Measurements from ENCODE around the gene AASDH.

Gene AASDH

DNA sequence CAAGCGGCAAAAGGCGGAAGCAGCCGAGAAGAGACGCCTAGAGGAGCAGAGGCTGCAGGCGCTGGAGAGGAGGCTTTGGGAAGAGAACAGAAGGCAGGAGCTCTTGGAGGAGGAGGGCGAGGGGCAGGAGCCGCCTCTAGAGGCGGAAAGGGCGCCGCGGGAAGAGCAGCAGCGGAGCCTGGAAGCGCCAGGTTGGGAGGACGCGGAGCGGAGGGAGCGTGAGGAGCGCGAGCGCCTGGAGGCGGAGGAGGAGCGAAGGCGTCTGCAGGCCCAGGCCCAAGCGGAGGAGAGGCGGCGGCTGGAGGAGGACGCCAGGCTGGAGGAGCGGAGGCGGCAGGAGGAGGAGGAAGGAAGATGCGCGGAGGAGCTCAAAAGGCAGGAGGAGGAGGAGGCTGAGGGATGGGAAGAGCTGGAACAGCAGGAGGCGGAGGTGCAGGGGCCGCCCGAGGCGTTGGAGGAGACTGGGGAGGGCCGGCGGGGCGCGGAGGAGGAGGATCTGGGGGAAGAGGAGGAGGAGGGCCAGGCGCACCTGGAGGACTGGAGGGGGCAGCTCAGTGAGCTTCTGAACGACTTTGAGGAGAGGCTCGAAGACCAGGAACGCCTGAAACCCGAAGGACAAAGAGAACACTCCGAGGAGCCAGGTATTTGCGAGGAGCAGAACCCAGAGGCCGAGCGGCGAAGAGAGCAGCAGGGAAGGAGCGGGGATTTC, 72.9 kb downstream of the AASDH start:
- no peaks in the 10 kb centered on the region for H3F3A ChIP-seq (ENCODE audit: insufficient read depth, low read length)
- H3K27me3 ChIP-seq (replicated peaks; ENCODE audit: insufficient read depth, low read length) = no peaks in the 10 kb centered on the region
- H2AFZ ChIP-seq (ENCODE audit: low read length) = no peak overlapping the region
- no peaks in the 10 kb centered on the region for H3K4me1 ChIP-seq (ENCODE audit: low read length)
- H3K9me2 ChIP-seq (replicated peaks; ENCODE audit: insufficient read depth, low read length) = no peaks in the 10 kb centered on the region
- H4K20me1 ChIP-seq (ENCODE audit: insufficient read depth, low read length) = no peaks in the 10 kb centered on the region
- H3K9me3 ChIP-seq (replicated peaks; ENCODE audit: insufficient read depth, low read length) = no peaks in the 10 kb centered on the region
- TF ChIP-seq EZH2 (optimal IDR thresholded peaks at IDR 0.05; ENCODE audit: low read depth, low read length) (no peak), EZH2phosphoT487 (IDR thresholded peaks at IDR 0.05; ENCODE audit: low read length) (no peak)
- TF ChIP-seq, protein P1, sequence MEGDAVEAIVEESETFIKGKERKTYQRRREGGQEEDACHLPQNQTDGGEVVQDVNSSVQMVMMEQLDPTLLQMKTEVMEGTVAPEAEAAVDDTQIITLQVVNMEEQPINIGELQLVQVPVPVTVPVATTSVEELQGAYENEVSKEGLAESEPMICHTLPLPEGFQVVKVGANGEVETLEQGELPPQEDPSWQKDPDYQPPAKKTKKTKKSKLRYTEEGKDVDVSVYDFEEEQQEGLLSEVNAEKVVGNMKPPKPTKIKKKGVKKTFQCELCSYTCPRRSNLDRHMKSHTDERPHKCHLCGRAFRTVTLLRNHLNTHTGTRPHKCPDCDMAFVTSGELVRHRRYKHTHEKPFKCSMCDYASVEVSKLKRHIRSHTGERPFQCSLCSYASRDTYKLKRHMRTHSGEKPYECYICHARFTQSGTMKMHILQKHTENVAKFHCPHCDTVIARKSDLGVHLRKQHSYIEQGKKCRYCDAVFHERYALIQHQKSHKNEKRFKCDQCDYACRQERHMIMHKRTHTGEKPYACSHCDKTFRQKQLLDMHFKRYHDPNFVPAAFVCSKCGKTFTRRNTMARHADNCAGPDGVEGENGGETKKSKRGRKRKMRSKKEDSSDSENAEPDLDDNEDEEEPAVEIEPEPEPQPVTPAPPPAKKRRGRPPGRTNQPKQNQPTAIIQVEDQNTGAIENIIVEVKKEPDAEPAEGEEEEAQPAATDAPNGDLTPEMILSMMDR (IDR thresholded peaks at IDR 0.05; ENCODE audit: low read length) = no peak
- H3K4me3 ChIP-seq (ENCODE audit: low read length) = no peak overlapping the region
- H3K9ac ChIP-seq (ENCODE audit: low read length) = no peak overlapping the region
- H3K4me2 ChIP-seq (ENCODE audit: low read depth, low read length) = no peak overlapping the region
- no peak for DNase-seq
- H3K36me3 ChIP-seq (replicated peaks; ENCODE audit: insufficient read depth, low read length) = no peaks in the 10 kb centered on the region
- no peak overlapping the region for H3K27ac ChIP-seq (ENCODE audit: low read length)
- no peaks in the 10 kb centered on the region for H3K79me2 ChIP-seq (ENCODE audit: low read length)

DNA sequence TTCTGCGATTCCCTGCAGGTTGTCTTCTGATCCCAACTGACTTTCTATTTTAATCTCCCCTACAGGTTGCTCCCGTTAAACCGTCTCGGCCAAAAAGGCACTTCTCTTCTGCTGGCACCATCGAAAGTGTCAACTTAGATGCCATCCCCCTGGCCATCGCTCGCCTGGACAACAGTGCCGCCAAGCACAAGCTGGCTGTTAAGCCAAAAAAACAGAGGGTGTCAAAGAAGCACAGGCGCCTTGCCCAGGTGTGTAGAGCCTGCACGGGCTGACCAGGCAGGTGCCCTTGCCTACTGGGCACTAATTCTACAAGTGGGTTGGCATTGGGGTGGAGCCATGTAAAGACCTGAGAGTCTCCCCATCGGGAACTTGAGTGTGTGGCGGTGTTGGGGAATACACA, 74.2 kb downstream of the AASDH start:
- no peak for DNase-seq
- Histone ChIP-seq H3K4me1 (ENCODE audit: low read length) (no peaks in the 10 kb centered on the region), H2AFZ (ENCODE audit: low read length) (no peak overlapping the region), H3K9ac (ENCODE audit: low read length) (no peak overlapping the region), H3K36me3 (replicated peaks; ENCODE audit: insufficient read depth, low read length) (no peaks in the 10 kb centered on the region), H4K20me1 (ENCODE audit: insufficient read depth, low read length) (no peaks in the 10 kb centered on the region), H3K79me2 (ENCODE audit: low read length) (no peaks in the 10 kb centered on the region), H3F3A (ENCODE audit: insufficient read depth, low read length) (no peaks in the 10 kb centered on the region), H3K4me2 (ENCODE audit: low read depth, low read length) (no peak overlapping the region), H3K9me3 (replicated peaks; ENCODE audit: insufficient read depth, low read length) (no peaks in the 10 kb centered on the region), H3K4me3 (ENCODE audit: low read length) (no peak overlapping the region), H3K27ac (ENCODE audit: low read length) (no peak overlapping the region), H3K27me3 (replicated peaks; ENCODE audit: insufficient read depth, low read length) (no peaks in the 10 kb centered on the region), H3K9me2 (replicated peaks; ENCODE audit: insufficient read depth, low read length) (no peaks in the 10 kb centered on the region)
- TF ChIP-seq, protein P1 (IDR thresholded peaks at IDR 0.05; ENCODE audit: low read length) = no peak
- no peak for TF ChIP-seq EZH2phosphoT487 (IDR thresholded peaks at IDR 0.05; ENCODE audit: low read length)
- TF ChIP-seq EZH2 (optimal IDR thresholded peaks at IDR 0.05; ENCODE audit: low read depth, low read length) = no peak

DNA sequence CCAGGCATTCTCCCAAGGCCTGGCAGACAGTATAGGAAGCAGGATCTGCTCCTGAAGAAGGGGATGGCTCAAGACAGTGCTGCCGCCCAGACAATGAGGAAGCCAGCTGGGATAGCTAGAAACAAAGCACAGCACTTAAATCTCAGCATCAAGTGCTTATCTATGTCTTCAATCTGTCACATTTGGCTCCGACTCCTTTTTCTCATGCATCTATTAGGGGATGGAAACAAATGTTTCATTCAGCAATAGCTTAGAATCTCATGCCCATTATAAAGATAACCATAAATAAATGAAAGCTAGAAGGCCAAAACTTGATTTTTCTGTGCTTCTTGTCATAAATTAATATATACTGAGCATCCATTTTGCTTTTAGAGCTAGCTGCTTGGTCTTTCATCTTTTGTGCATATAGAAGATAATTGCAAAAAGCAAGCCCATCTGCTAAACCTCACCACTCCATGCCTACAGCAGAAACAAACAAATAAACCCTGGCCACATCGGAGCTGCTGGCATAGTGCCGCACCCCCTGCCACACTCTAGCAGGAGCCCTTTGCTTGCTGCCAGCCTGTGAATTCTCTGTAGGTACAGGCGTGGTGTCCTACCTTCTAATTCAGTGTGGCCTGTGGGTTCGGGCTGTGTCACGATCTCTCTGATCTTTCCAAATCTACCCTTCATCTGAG, 75.9 kb downstream of the AASDH start:
- Histone ChIP-seq H3K4me2 (ENCODE audit: low read depth, low read length) (no peak overlapping the region), H3K79me2 (ENCODE audit: low read length) (no peaks in the 10 kb centered on the region), H3K4me1 (ENCODE audit: low read length) (no peaks in the 10 kb centered on the region), H3K36me3 (replicated peaks; ENCODE audit: insufficient read depth, low read length) (no peaks in the 10 kb centered on the region), H3K4me3 (ENCODE audit: low read length) (no peak overlapping the region), H2AFZ (ENCODE audit: low read length) (no peak overlapping the region), H3K9ac (ENCODE audit: low read length) (no peak overlapping the region), H3K27me3 (replicated peaks; ENCODE audit: insufficient read depth, low read length) (no peaks in the 10 kb centered on the region), H3K9me3 (replicated peaks; ENCODE audit: insufficient read depth, low read length) (no peaks in the 10 kb centered on the region), H3F3A (ENCODE audit: insufficient read depth, low read length) (no peaks in the 10 kb centered on the region), H3K27ac (ENCODE audit: low read length) (no peak overlapping the region), H3K9me2 (replicated peaks; ENCODE audit: insufficient read depth, low read length) (no peaks in the 10 kb centered on the region), H4K20me1 (ENCODE audit: insufficient read depth, low read length) (no peaks in the 10 kb centered on the region)
- TF ChIP-seq, protein P1 (IDR thresholded peaks at IDR 0.05; ENCODE audit: low read length) = no peak
- TF ChIP-seq EZH2 (optimal IDR thresholded peaks at IDR 0.05; ENCODE audit: low read depth, low read length) (no peak), EZH2phosphoT487 (IDR thresholded peaks at IDR 0.05; ENCODE audit: low read length) (no peak)
- DNase-seq = no peak

Measured in MM.1S (cell line).